H9 (cell line): ENCODE results near the gene FXYD6. TPM values are rescaled to one million over a fixed set of nuclear protein-coding genes. Genes with fewer than 3 reads are reported as not detected.

Source experiments
- DNase-seq: peaks from one replicate; pipeline ENCODE4 v3.0.0-alpha.2; 2017
- H2AFZ ChIP-seq: one replicate; pipeline ENCODE4 v1.6.1; 2013; ENCODE audit warnings: mild to moderate bottlenecking, low read length, control low read depth, moderate library complexity
- H2AK5ac ChIP-seq: 2 replicates; pipeline ENCODE4 v1.6.1; 2013; ENCODE audit warnings: low read length, control low read depth, mixed read lengths; ENCODE audit not compliant: insufficient read length
- H2BK120ac ChIP-seq: one replicate; pipeline ENCODE4 v1.6.1; 2013; ENCODE audit warnings: low read depth, mild to moderate bottlenecking, low read length, control low read depth, inconsistent platforms; ENCODE audit not compliant: poor library complexity, severe bottlenecking
- H2BK12ac ChIP-seq: 2 replicates; pipeline ENCODE4 v1.6.1; 2013; ENCODE audit warnings: low read length, control low read depth, mixed read lengths, low read depth; ENCODE audit not compliant: insufficient read length
- H2BK15ac ChIP-seq: 2 replicates; pipeline ENCODE4 v1.6.1; 2013; ENCODE audit warnings: low read depth, low read length, control low read depth
- H2BK20ac ChIP-seq: one replicate; pipeline ENCODE4 v1.6.1; 2013; ENCODE audit warnings: low read depth, mild to moderate bottlenecking, low read length, control low read depth, inconsistent platforms; ENCODE audit not compliant: poor library complexity, severe bottlenecking
- H2BK5ac ChIP-seq: 2 replicates; pipeline ENCODE4 v1.6.1; 2013; ENCODE audit warnings: low read length, control low read depth, mixed read lengths; ENCODE audit not compliant: insufficient read length
- H3K14ac ChIP-seq: 2 replicates; pipeline ENCODE4 v1.6.1; 2013; ENCODE audit warnings: low read length, control low read depth; ENCODE audit not compliant: insufficient read depth
- H3K18ac ChIP-seq: 2 replicates; pipeline ENCODE4 v1.6.1; 2013; ENCODE audit warnings: low read depth, mild to moderate bottlenecking, mixed read lengths, low read length, control low read depth; ENCODE audit not compliant: insufficient read length
- H3K23ac ChIP-seq: 2 replicates; pipeline ENCODE4 v1.6.1; 2013; ENCODE audit warnings: low read length, control low read depth, mixed read lengths, low read depth; ENCODE audit not compliant: insufficient read length
- H3K23me2 ChIP-seq: 2 replicates; pipeline ENCODE4 v1.6.1; 2013; ENCODE audit warnings: low read depth, mild to moderate bottlenecking, mixed read lengths, low read length, control low read depth; ENCODE audit not compliant: insufficient read length, poor library complexity, severe bottlenecking
- H3K27ac ChIP-seq: 2 replicates; pipeline ENCODE4 v1.5.1; 2013; ENCODE audit warnings: low read length, control low read depth, mixed read lengths, low read depth; ENCODE audit not compliant: insufficient read length
- H3K27me3 ChIP-seq: 2 replicates; pipeline ENCODE4 v1.6.1; 2013; ENCODE audit warnings: low read length, control low read depth, inconsistent platforms; ENCODE audit not compliant: insufficient read depth
- H3K4ac ChIP-seq: 2 replicates; pipeline ENCODE4 v1.6.1; 2013; ENCODE audit warnings: low read depth, mild to moderate bottlenecking, control low read depth, inconsistent platforms, low read length, moderate library complexity
- H3K4me1 ChIP-seq: 2 replicates; pipeline ENCODE4 v1.6.1; 2013; ENCODE audit warnings: low read length, control low read depth, inconsistent platforms; ENCODE audit not compliant: insufficient read depth
- H3K4me2 ChIP-seq: 2 replicates; pipeline ENCODE4 v1.6.1; 2013; ENCODE audit warnings: low read length, control low read depth, mixed read lengths; ENCODE audit not compliant: insufficient read length, insufficient read depth
- H3K56ac ChIP-seq: 2 replicates; pipeline ENCODE4 v1.6.1; 2013; ENCODE audit warnings: low read depth, mild to moderate bottlenecking, mixed read lengths, low read length, control low read depth; ENCODE audit not compliant: insufficient read length
- H3K79me1 ChIP-seq: 2 replicates; pipeline ENCODE4 v1.6.1; 2013; ENCODE audit warnings: low read depth, mild to moderate bottlenecking, moderate library complexity, low read length, control low read depth, inconsistent platforms; ENCODE audit not compliant: insufficient read depth, poor library complexity, severe bottlenecking
- H3K79me2 ChIP-seq: 2 replicates; pipeline ENCODE4 v1.6.1; 2013; ENCODE audit warnings: low read length, control low read depth, inconsistent platforms; ENCODE audit not compliant: insufficient read depth
- H3K9ac ChIP-seq: 2 replicates; pipeline ENCODE4 v1.6.1; 2013; ENCODE audit warnings: low read length, control low read depth, mixed read lengths; ENCODE audit not compliant: insufficient read length; ENCODE audit errors: extremely low read depth
- H3K9me3 ChIP-seq: one replicate; pipeline ENCODE4 v1.6.1; 2013; ENCODE audit warnings: low read depth, low read length, inconsistent platforms; ENCODE audit not compliant: control insufficient read depth
- H3T11ph ChIP-seq: one replicate; pipeline ENCODE4 v1.6.1; 2013; ENCODE audit warnings: mild to moderate bottlenecking, low read length, control low read depth, inconsistent platforms
- H4K20me1 ChIP-seq: one replicate; pipeline ENCODE4 v1.6.1; 2013; ENCODE audit not compliant: control insufficient read depth, insufficient read length, insufficient read depth
- H4K5ac ChIP-seq: 2 replicates; pipeline ENCODE4 v1.6.1; 2013; ENCODE audit warnings: low read depth, mild to moderate bottlenecking, mixed read lengths, low read length, control low read depth; ENCODE audit not compliant: insufficient read length
- H4K8ac ChIP-seq: replicated peaks from 2 replicates; pipeline ENCODE4 v1.6.1; 2013; ENCODE audit warnings: low read length, control low read depth, mixed read lengths, low read depth; ENCODE audit not compliant: insufficient read length
- H4K91ac ChIP-seq: 2 replicates; pipeline ENCODE4 v1.6.1; 2013; ENCODE audit warnings: low read depth, mild to moderate bottlenecking, moderate library complexity, mixed read lengths, low read length, control low read depth; ENCODE audit not compliant: insufficient read length
- H3K27ac Mint-ChIP-seq, 3 experiments: 2 replicates in 2 of 3; 3 replicates in 1 of 3; pipeline ENCODE4 v1.8.0; 2020 to 2021; ENCODE audit warnings: mixed read lengths in 3 of 3, mild to moderate bottlenecking in 1 of 3, moderate library complexity in 1 of 3
- H3K27me3 Mint-ChIP-seq: 2 replicates; pipeline ENCODE4 v1.8.0; 2021; ENCODE audit warnings: low read depth, mild to moderate bottlenecking, moderate library complexity, mixed read lengths
- H3K36me3 Mint-ChIP-seq, 3 experiments: 2 replicates in 2 of 3; 3 replicates in 1 of 3; pipeline ENCODE4 v1.8.0; 2020 to 2021; ENCODE audit warnings: low read depth in 3 of 3, mixed read lengths in 3 of 3; ENCODE audit not compliant: insufficient read depth in 1 of 3
- H3K4me1 Mint-ChIP-seq, 2 experiments: 2 replicates each; pipeline ENCODE4 v1.8.0; 2020; ENCODE audit warnings: mixed read lengths in 2 of 2
- H3K4me3 Mint-ChIP-seq, 2 experiments: 2 replicates in 1 of 2; 3 replicates in 1 of 2; pipeline ENCODE4 v1.8.0; 2020 to 2021; ENCODE audit warnings: mild to moderate bottlenecking in 2 of 2, mixed read lengths in 2 of 2, moderate library complexity in 1 of 2
- H3K9me3 Mint-ChIP-seq, 2 experiments: 2 replicates in 1 of 2; 3 replicates in 1 of 2; pipeline ENCODE4 v1.8.0; 2020; ENCODE audit warnings: mild to moderate bottlenecking in 2 of 2, mixed read lengths in 2 of 2, moderate library complexity in 1 of 2
- WGBS: extraction: QIAGEN DNeasy Blood & Tissue Kit; methylation state at CpG from one replicate; pipeline ENCODE4 v1.1.7; 2013; ENCODE audit warnings: missing lambda C conversion rate, low lambda C conversion rate, mixed read lengths; ENCODE audit not compliant: insufficient read length; ENCODE audit errors: extremely low coverage; 5-methylcytosine and 5-hydroxymethylcytosine counted together
- total RNA-seq: library from RNA; stranded (reverse); gene quantifications from 2 replicates; pipeline ENCODE4 v1.2.1, GENCODE V29; 2021
- TF ChIP-seq, protein P1 (sequence below): fragments of 200-600 bp; sonication (generic); conservative IDR thresholded peaks from 3 replicates; pipeline ENCODE4 v1.8.0; 2021; ENCODE audit warnings: antibody characterized with exemption, mild to moderate bottlenecking

FXYD6 gene
- total RNA-seq, 1 experiment from 2014 or later = 18.3 TPM

DNA sequence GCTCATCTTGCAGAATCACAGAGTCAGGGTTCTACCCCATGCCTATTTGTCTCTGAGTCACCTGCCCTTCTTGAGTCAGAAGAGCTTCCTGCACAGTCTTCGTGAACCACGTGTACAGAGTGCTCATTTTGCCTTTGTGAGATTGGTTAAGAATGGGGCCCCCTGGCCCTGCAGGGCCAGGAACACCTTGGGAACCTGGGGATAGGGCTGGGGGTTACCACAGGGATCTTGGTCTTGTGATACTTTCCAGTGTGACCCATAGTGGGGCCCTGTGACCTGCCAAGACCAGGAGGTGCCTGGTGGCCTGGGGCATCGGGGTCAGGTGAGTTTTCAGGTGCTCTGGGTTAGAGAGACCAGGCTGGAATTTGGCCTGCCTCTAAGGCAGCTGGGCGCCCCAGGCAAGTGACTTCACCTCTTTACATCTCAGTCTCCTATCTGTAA, 43.3 kb upstream of the FXYD6 start:
- no peaks in the 10 kb centered on the region for H4K20me1 ChIP-seq

More for the DNA sequence above, 43.3 kb upstream of the FXYD6 start:
- H3K27me3 Mint-ChIP-seq = peaks cover 8% of the 10 kb centered on the region
- Histone ChIP-seq H3K79me2 (no peaks in the 10 kb centered on the region), H3K56ac (no peak overlapping the region), H3K23me2 (no peaks in the 10 kb centered on the region), H3K9me3 (no peaks in the 10 kb centered on the region), H3K14ac (no peak overlapping the region), H3K79me1 (no peaks in the 10 kb centered on the region), H3K18ac (no peak overlapping the region), H4K5ac (no peak overlapping the region), H2BK12ac (no peak overlapping the region), H3K23ac (no peak overlapping the region), H2BK5ac (no peak overlapping the region), H2AK5ac (no peak overlapping the region), H3K4ac (no peak overlapping the region), H3K27ac (no peak overlapping the region), H3K4me2 (no peak overlapping the region), H3K27me3 (no peaks in the 10 kb centered on the region), H3K9ac (no peak overlapping the region), H3K4me1 (no peaks in the 10 kb centered on the region), H3T11ph (no peak overlapping the region), H4K8ac (no peak overlapping the region), H2BK15ac (no peak overlapping the region), H4K91ac (no peak overlapping the region), H2BK120ac (no peak overlapping the region), H2AFZ (no peak overlapping the region), H2BK20ac (no peak overlapping the region)
- no peaks in the 10 kb centered on the region for H3K9me3 Mint-ChIP-seq
- TF ChIP-seq, protein P1, sequence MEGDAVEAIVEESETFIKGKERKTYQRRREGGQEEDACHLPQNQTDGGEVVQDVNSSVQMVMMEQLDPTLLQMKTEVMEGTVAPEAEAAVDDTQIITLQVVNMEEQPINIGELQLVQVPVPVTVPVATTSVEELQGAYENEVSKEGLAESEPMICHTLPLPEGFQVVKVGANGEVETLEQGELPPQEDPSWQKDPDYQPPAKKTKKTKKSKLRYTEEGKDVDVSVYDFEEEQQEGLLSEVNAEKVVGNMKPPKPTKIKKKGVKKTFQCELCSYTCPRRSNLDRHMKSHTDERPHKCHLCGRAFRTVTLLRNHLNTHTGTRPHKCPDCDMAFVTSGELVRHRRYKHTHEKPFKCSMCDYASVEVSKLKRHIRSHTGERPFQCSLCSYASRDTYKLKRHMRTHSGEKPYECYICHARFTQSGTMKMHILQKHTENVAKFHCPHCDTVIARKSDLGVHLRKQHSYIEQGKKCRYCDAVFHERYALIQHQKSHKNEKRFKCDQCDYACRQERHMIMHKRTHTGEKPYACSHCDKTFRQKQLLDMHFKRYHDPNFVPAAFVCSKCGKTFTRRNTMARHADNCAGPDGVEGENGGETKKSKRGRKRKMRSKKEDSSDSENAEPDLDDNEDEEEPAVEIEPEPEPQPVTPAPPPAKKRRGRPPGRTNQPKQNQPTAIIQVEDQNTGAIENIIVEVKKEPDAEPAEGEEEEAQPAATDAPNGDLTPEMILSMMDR = no peak
- no CpG with 5 or more reads among the region's 4 CpGs for WGBS
- H3K4me1 Mint-ChIP-seq = peaks cover 0 to 5% of the 10 kb centered on the region in 2 experiments
- no peaks in the 10 kb centered on the region for H3K36me3 Mint-ChIP-seq
- H3K27ac Mint-ChIP-seq = no peak overlapping the region
- no peak for DNase-seq
- no peak overlapping the region for H3K4me3 Mint-ChIP-seq
